Natural killer cell (primary cell): ENCODE data around the gene CDC42EP1. TPM values are rescaled to one million over a fixed set of nuclear protein-coding genes. Genes with fewer than 3 reads are reported as not detected.

Experiments used
- ATAC-seq, 3 donors: fragments of 150-1000 bp in 2 of 3; fragments of 200-7000 bp in 1 of 3; cut with Tn5 transposase; 1 replicate in 1 of 3; 2 replicates in 2 of 3; pipeline ENCODE4 v1.10.0; 2021; ENCODE audit warnings: mild to moderate bottlenecking in 2 of 3, moderate library complexity in 2 of 3
- DNase-seq, 2 donors: peaks; one replicate each; pipeline versions ENCODE4 v3.0.0 to v3.0.0-alpha.2; 2013 to 2021; ENCODE audit warnings: mixed read lengths in 1 of 2
- H3K27ac ChIP-seq: one replicate; pipeline ENCODE4 v1.5.1; 2013; ENCODE audit warnings: mild to moderate bottlenecking, low read length
- H3K27me3 ChIP-seq: one replicate; pipeline ENCODE4 v1.6.1; 2013; ENCODE audit warnings: low read length; ENCODE audit not compliant: control insufficient read depth, insufficient read depth
- H3K36me3 ChIP-seq: one replicate; pipeline ENCODE4 v1.6.1; 2013; ENCODE audit warnings: low read length; ENCODE audit not compliant: control insufficient read depth, insufficient read depth
- H3K4me1 ChIP-seq: one replicate; pipeline ENCODE4 v1.6.1; 2013; ENCODE audit warnings: low read length; ENCODE audit not compliant: control insufficient read depth, insufficient read depth
- H3K4me3 ChIP-seq: one replicate; pipeline ENCODE4 v1.5.1; 2013; ENCODE audit warnings: low read length
- H3K9me3 ChIP-seq: one replicate; pipeline ENCODE4 v1.6.1; 2013; ENCODE audit warnings: low read length; ENCODE audit not compliant: control insufficient read depth, insufficient read depth
- H3K27ac Mint-ChIP-seq, 2 donors: one replicate each; pipeline ENCODE4 v1.8.0; 2022; ENCODE audit warnings: mild to moderate bottlenecking in 2 of 2, mixed read lengths in 2 of 2, moderate library complexity in 1 of 2
- H3K27me3 Mint-ChIP-seq, 2 donors: one replicate each; pipeline ENCODE4 v1.8.0; 2022; ENCODE audit warnings: low read depth in 2 of 2, mixed read lengths in 2 of 2
- H3K36me3 Mint-ChIP-seq: one replicate; pipeline ENCODE4 v1.8.0; 2022; ENCODE audit warnings: mixed read lengths
- H3K4me1 Mint-ChIP-seq, 2 donors: one replicate each; pipeline ENCODE4 v1.8.0; 2022; ENCODE audit warnings: mixed read lengths in 2 of 2
- H3K4me3 Mint-ChIP-seq: one replicate; pipeline ENCODE4 v1.8.0; 2022; ENCODE audit warnings: mild to moderate bottlenecking, moderate library complexity, mixed read lengths
- H3K9me3 Mint-ChIP-seq, 2 donors: one replicate each; pipeline ENCODE4 v1.8.0; 2022; ENCODE audit warnings: mixed read lengths in 2 of 2
- CTCF ChIP-seq: fragments of 200-600 bp; IDR thresholded peaks from one replicate; pipeline ENCODE4 v1.8.0; 2022; ENCODE audit warnings: antibody characterized with exemption
- WGBS: methylation state at CpG from one replicate; pipeline ENCODE4 v1.1.7; 2013; ENCODE audit warnings: missing lambda C conversion rate; ENCODE audit not compliant: insufficient coverage; 5-methylcytosine and 5-hydroxymethylcytosine counted together
- intact Hi-C: fragments of 100-400 bp; cut with micrococcal nuclease; formaldehyde crosslinking; loops from one replicate; pipeline ENCODE4 v1.14.2; 2022
- total RNA-seq, 4 donors: library from RNA; stranded (reverse); fragments of 120-200 nt in 1 of 4; gene quantifications; one replicate each; pipeline versions ENCODE4 v1.2.3 to v1.2.4, GENCODE V29; 2013 to 2022

CDC42EP1 gene
- total RNA-seq, 3 donors from 2014 or later (not counting 1 experiment from before 2014, with no cell fraction given) = 0.27 to 0.78 TPM; not detected in 1

GRCh38 chr22:37566329-37566837 is 6.1 kb downstream of the CDC42EP1 start:
- Histone ChIP-seq H3K27ac (peak overlapping the region; percentile 62), H3K4me1 (peaks cover 43% of the 10 kb centered on the region), H3K4me3 (no peak overlapping the region), H3K9me3 (no peaks in the 10 kb centered on the region), H3K27me3 (peaks cover 24% of the 10 kb centered on the region), H3K36me3 (no peaks in the 10 kb centered on the region)
- Mint-ChIP-seq H3K4me3 (peak overlapping the region; percentile 65), H3K4me1 (peaks cover 30 to 33% of the 10 kb centered on the region in 2 donors), H3K27ac (peak overlapping the region; percentile 67 to 82), H3K36me3 (no peaks in the 10 kb centered on the region), H3K27me3 (peaks cover 24 to 36% of the 10 kb centered on the region in 2 donors), H3K9me3 (no peaks in the 10 kb centered on the region)
- DNase-seq = peak; percentile 58 to 75
- intact Hi-C loops = loop anchor here (5.0 kb wide), 1 partner anchor 79 kb away; the partner anchor contains the start of gene MFNG
- ATAC-seq = peak; percentile 57 to 75 (median 70)
- TF ChIP-seq CTCF = no peak
- WGBS = 2% methylated on average over 28 of the region's 28 CpGs

GRCh38 chr22:37566903-37567798 is 6.9 kb downstream of the CDC42EP1 start:
- H3K27ac ChIP-seq = peak overlapping the region; percentile 62
- peaks cover 16% of the 10 kb centered on the region for H3K27me3 ChIP-seq
- peak; percentile 81 to 91 (median 83) for ATAC-seq
- H3K9me3 ChIP-seq = no peaks in the 10 kb centered on the region
- Mint-ChIP-seq H3K27ac (peak overlapping the region; percentile 67 to 82), H3K4me3 (peak overlapping the region; percentile 65), H3K36me3 (no peaks in the 10 kb centered on the region), H3K27me3 (peaks cover 18 to 31% of the 10 kb centered on the region in 2 donors), H3K4me1 (peaks cover 23 to 25% of the 10 kb centered on the region in 2 donors), H3K9me3 (no peaks in the 10 kb centered on the region)
- peak; percentile 95 for TF ChIP-seq CTCF
- intact Hi-C loops = loop anchor here (1.0 to 5.0 kb wide), 2 partner anchors 28 to 80 kb away; partner anchors contain the start of gene MFNG
- WGBS = 25% methylated on average over 16 of the region's 16 CpGs
- H3K36me3 ChIP-seq = no peaks in the 10 kb centered on the region
- H3K4me1 ChIP-seq = peaks cover 35% of the 10 kb centered on the region
- H3K4me3 ChIP-seq = no peak overlapping the region
- peak; percentile 88 to 94 for DNase-seq

- H3K27me3 Mint-ChIP-seq = peaks cover 13 to 25% of the 10 kb centered on the region in 2 donors
- no peak for ATAC-seq
- no peak for DNase-seq
- intact Hi-C loops = loop anchor here (5.0 kb wide), 1 partner anchor 81 kb away; the partner anchor contains the start of gene MFNG
- no peak for TF ChIP-seq CTCF
- WGBS = 96% methylated on average over 12 of the region's 15 CpGs
- Histone ChIP-seq H3K4me1 (peaks cover 26% of the 10 kb centered on the region), H3K4me3 (no peak overlapping the region), H3K27ac (no peak overlapping the region), H3K27me3 (peaks cover 8% of the 10 kb centered on the region), H3K9me3 (no peaks in the 10 kb centered on the region), H3K36me3 (no peaks in the 10 kb centered on the region)
- no peaks in the 10 kb centered on the region for H3K36me3 Mint-ChIP-seq
- no peak overlapping the region for H3K27ac Mint-ChIP-seq
- peaks cover 22 to 23% of the 10 kb centered on the region in 2 donors for H3K4me1 Mint-ChIP-seq
- H3K9me3 Mint-ChIP-seq = no peaks in the 10 kb centered on the region
- H3K4me3 Mint-ChIP-seq = no peak overlapping the region
Measured at GRCh38 chr22:37568012-37568411, 7.7 kb downstream of the CDC42EP1 start.
